ENCODE measurements around the gene RNPEP.
A peak's percentile ranks its signal among the peaks of the same experiment; 100 is the strongest.

The RNPEP gene

GRCh38 chr1:201982623-201983379, at the start of gene RNPEP:
RNPEP (plus strand) TSS chr1:201982648; CDS start chr1:201982667, 19 bp downstream.
- TF ChIP-seq CTCF (IDR thresholded peaks at IDR 0.05): no peak
- H3K4me1 Mint-ChIP-seq: peaks cover 33% of the 10 kb centered on the region
- no peaks in the 10 kb centered on the region for H3K36me3 Mint-ChIP-seq (ENCODE audit: low read depth)
- H3K27me3 Mint-ChIP-seq (ENCODE audit: low read depth, poor library complexity): peaks cover 6% of the 10 kb centered on the region
- no peaks in the 10 kb centered on the region for H3K9me3 Mint-ChIP-seq
- H3K27ac Mint-ChIP-seq: peak within 1 kb of the TSS; percentile 99
- peak; percentile 69 for DNase-seq
- H3K4me3 Mint-ChIP-seq: peak within 1 kb of the TSS; percentile 98

GRCh38 chr1:201933840-201934430, 48.5 kb upstream of the RNPEP start:
- H3K4me1 Mint-ChIP-seq: peaks cover 35% of the 10 kb centered on the region
- TF ChIP-seq CTCF (IDR thresholded peaks at IDR 0.05): no peak
- H3K27me3 Mint-ChIP-seq (ENCODE audit: low read depth, poor library complexity): peaks cover 10% of the 10 kb centered on the region
- H3K36me3 Mint-ChIP-seq (ENCODE audit: low read depth): peaks cover 17% of the 10 kb centered on the region
- no peaks in the 10 kb centered on the region for H3K9me3 Mint-ChIP-seq
- no peak overlapping the region for H3K4me3 Mint-ChIP-seq
- H3K27ac Mint-ChIP-seq: peak overlapping the region; percentile 3
- no peak for DNase-seq

GRCh38 chr1:201937624-201938213, 44.7 kb upstream of the RNPEP start:
- no peak for DNase-seq
- peaks cover 10% of the 10 kb centered on the region for H3K27me3 Mint-ChIP-seq (ENCODE audit: low read depth, poor library complexity)
- no peak overlapping the region for H3K4me3 Mint-ChIP-seq
- peaks cover 14% of the 10 kb centered on the region for H3K36me3 Mint-ChIP-seq (ENCODE audit: low read depth)
- H3K27ac Mint-ChIP-seq: peak overlapping the region; percentile 71
- no peaks in the 10 kb centered on the region for H3K9me3 Mint-ChIP-seq
- TF ChIP-seq CTCF (IDR thresholded peaks at IDR 0.05): no peak
- peaks cover 68% of the 10 kb centered on the region for H3K4me1 Mint-ChIP-seq

GRCh38 chr1:201938440-201939035, 43.9 kb upstream of the RNPEP start:
- Mint-ChIP-seq H3K27me3 (ENCODE audit: low read depth, poor library complexity) (peaks cover 10% of the 10 kb centered on the region), H3K9me3 (no peaks in the 10 kb centered on the region), H3K4me3 (no peak overlapping the region), H3K4me1 (peaks cover 76% of the 10 kb centered on the region), H3K27ac (peak overlapping the region; percentile 93), H3K36me3 (ENCODE audit: low read depth) (peaks cover 14% of the 10 kb centered on the region)
- DNase-seq: no peak
- TF ChIP-seq CTCF (IDR thresholded peaks at IDR 0.05): no peak

- H3K4me1 Mint-ChIP-seq: peaks cover 79% of the 10 kb centered on the region
Observed at GRCh38 chr1:201939148-201939547, 43.3 kb upstream of the RNPEP start.

More at GRCh38 chr1:201939148-201939547, 43.3 kb upstream of the RNPEP start:
- H3K4me3 Mint-ChIP-seq: no peak overlapping the region
- H3K27ac Mint-ChIP-seq: peak overlapping the region; percentile 93
- no peak for TF ChIP-seq CTCF (IDR thresholded peaks at IDR 0.05)
- no peak for DNase-seq
- peaks cover 14% of the 10 kb centered on the region for H3K36me3 Mint-ChIP-seq (ENCODE audit: low read depth)
- H3K9me3 Mint-ChIP-seq: no peaks in the 10 kb centered on the region
- H3K27me3 Mint-ChIP-seq (ENCODE audit: low read depth, poor library complexity): peaks cover 8% of the 10 kb centered on the region
